ENCODE data around the gene ROS1. TPM values are rescaled to one million over a fixed set of nuclear protein-coding genes. Genes with fewer than 3 reads are reported as not detected.

The ROS1 gene
- total and polyA plus RNA-seq, 10 donors = 0.12 TPM; not detected in 9

DNA sequence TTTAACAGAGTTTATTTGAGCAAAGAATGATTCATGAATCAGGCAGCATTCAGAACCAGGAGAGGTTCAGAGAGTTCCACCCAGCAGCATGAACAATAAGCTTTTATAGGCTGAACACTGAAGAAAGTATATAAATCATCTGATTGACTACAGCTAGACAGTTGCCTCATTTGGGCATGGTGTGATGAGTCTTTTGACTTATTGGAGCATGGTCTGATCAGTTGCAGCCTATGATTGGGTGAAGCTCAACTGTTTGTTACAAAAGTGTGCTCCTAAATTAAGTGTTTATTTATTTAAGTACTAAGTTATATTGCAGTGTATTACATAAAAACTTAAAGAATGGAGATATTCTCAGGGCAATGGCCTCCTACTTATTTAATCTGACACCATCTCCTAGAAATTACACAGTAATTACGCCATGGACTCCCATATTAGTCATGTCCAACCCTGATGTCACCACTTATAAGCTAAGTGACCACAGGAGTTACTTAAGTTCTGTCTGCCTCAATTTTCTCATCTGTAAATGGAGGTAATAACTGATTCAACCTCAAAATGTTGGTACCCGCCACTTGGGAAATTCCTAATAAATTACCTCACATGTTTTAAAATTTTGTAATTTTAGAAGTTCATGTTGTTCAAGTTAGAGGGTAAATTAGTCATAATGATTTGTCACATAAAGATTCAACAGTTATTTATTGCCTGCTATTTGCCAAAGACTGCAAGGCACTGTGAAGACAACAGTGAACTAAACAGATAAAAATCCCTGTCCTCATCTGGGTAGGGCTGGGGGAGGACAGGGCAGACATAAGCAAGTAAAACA, 15.2 kb upstream of the ROS1 start:
- H3K4me3 ChIP-seq = no peak overlapping the region
- H3K27ac ChIP-seq = no peak overlapping the region
- TF ChIP-seq POLR2A (IDR thresholded peaks at IDR 0.05) (no peak), POLR2AphosphoS5 (IDR thresholded peaks at IDR 0.05) (no peak)
- TF ChIP-seq, protein P1, sequence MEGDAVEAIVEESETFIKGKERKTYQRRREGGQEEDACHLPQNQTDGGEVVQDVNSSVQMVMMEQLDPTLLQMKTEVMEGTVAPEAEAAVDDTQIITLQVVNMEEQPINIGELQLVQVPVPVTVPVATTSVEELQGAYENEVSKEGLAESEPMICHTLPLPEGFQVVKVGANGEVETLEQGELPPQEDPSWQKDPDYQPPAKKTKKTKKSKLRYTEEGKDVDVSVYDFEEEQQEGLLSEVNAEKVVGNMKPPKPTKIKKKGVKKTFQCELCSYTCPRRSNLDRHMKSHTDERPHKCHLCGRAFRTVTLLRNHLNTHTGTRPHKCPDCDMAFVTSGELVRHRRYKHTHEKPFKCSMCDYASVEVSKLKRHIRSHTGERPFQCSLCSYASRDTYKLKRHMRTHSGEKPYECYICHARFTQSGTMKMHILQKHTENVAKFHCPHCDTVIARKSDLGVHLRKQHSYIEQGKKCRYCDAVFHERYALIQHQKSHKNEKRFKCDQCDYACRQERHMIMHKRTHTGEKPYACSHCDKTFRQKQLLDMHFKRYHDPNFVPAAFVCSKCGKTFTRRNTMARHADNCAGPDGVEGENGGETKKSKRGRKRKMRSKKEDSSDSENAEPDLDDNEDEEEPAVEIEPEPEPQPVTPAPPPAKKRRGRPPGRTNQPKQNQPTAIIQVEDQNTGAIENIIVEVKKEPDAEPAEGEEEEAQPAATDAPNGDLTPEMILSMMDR (IDR thresholded peaks at IDR 0.05 in 8 of 11, conservative IDR thresholded peaks at IDR 0.05 in 3 of 11) = no peak
- no peaks in the 10 kb centered on the region for H3K9me3 ChIP-seq
- WGBS, 5 donors = 68 to 83% (median 73%) methylated on average over 2 of the region's 2 CpGs
- H3K36me3 ChIP-seq = no peaks in the 10 kb centered on the region
- no peak for DNase-seq
- H3K27me3 ChIP-seq (replicated peaks in 1 of 7) = peaks cover 0 to 29% (median 0%) of the 10 kb centered on the region in 7 donors
- H3K4me1 ChIP-seq = no peaks in the 10 kb centered on the region
- intact Hi-C loops (cut with DNase I; ENCODE audit: low total_unique reads) = no loop called here

DNA sequence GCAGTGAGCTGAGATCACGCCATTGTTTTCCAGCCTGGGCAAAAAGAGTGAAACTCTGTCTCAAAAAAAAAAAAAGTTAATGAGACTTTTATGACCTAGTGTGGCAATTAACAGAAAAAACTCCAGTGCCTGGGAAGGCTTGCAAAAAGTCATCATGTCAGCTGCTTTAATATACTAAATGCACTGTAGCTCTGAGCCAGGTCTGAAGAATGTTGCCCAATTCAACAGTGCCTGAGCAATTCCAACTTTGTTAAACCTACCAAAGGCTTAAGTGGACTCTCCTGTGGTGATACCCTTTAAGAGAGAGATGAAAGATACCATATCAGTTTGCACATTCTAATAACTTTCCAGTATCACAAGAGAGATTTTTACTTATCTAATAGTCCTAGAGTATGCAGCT, 6.5 kb upstream of the ROS1 start:
- 77 to 91% (median 85%) methylated on average over 1 of the region's 1 CpG for WGBS, 5 donors
- Histone ChIP-seq H3K9me3 (no peaks in the 10 kb centered on the region), H3K4me3 (no peak overlapping the region), H3K27me3 (replicated peaks in 1 of 7) (peaks cover 0 to 18% (median 0%) of the 10 kb centered on the region in 7 donors), H3K4me1 (no peaks in the 10 kb centered on the region), H3K27ac (no peak overlapping the region), H3K36me3 (no peaks in the 10 kb centered on the region)
- no peak for DNase-seq
- TF ChIP-seq POLR2AphosphoS5 (IDR thresholded peaks at IDR 0.05) = no peak
- no peak for TF ChIP-seq POLR2A (IDR thresholded peaks at IDR 0.05)
- TF ChIP-seq, protein P1 (IDR thresholded peaks at IDR 0.05 in 8 of 11, conservative IDR thresholded peaks at IDR 0.05 in 3 of 11) = no peak
- intact Hi-C loops (cut with DNase I; ENCODE audit: low total_unique reads) = no loop called here

DNA sequence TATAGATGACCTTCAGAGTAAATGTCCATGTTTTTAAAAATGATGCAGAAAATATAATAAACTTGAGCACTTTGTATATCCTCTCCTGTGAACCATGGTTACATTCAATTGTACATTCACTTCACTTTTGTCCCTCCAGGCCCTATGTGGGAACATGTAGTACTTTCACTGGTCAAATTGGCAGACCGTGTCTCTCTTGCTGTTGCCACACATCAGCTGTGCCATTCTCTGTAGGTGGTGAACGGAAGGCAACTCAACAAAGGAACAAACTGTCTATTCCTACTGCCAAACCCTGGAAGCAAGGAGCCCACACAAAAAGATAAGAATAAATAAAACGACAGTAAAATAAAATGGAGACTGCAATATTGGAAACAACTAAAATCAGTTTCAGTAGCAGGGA, 2.0 kb downstream of the ROS1 start:
- Histone ChIP-seq H3K27me3 (replicated peaks in 1 of 7) (peaks cover 0 to 4% (median 0%) of the 10 kb centered on the region in 7 donors), H3K4me3 (no peak overlapping the region), H3K27ac (no peak overlapping the region), H3K9me3 (no peaks in the 10 kb centered on the region), H3K4me1 (no peaks in the 10 kb centered on the region), H3K36me3 (no peaks in the 10 kb centered on the region)
- intact Hi-C loops (cut with DNase I; ENCODE audit: low total_unique reads) = no loop called here
- no peak for DNase-seq
- TF ChIP-seq, protein P1 (IDR thresholded peaks at IDR 0.05 in 8 of 11, conservative IDR thresholded peaks at IDR 0.05 in 3 of 11) = no peak
- TF ChIP-seq POLR2AphosphoS5 (IDR thresholded peaks at IDR 0.05) (no peak), POLR2A (IDR thresholded peaks at IDR 0.05) (no peak)
- 74 to 85% (median 80%) methylated on average over 3 of the region's 3 CpGs for WGBS, 5 donors

DNA sequence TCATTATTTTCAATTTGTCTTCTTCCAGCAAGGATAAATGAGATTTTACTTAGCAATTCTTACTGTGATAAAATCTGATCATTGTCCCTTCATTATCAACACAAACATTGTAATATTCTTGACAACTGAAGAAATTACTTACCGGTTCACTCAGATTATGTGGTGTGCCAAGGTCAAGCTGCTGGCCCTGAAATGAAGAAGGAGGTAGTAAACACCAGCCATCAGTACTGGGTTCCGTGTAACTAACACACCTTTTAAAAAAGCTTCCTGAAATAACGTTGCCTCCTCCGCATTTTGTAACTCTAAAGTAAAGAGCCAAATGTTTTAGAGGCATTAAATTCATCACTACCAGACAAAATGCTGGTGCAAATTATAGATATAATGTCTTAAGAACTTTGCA, 7.4 kb downstream of the ROS1 start:
- no peaks in the 10 kb centered on the region for H3K4me1 ChIP-seq
- no peak overlapping the region for H3K27ac ChIP-seq
- DNase-seq = no peak
- H3K36me3 ChIP-seq = no peaks in the 10 kb centered on the region
- TF ChIP-seq POLR2AphosphoS5 (IDR thresholded peaks at IDR 0.05) (no peak), POLR2A (IDR thresholded peaks at IDR 0.05) (no peak)
- TF ChIP-seq, protein P1 (IDR thresholded peaks at IDR 0.05 in 8 of 11, conservative IDR thresholded peaks at IDR 0.05 in 3 of 11) = no peak
- H3K9me3 ChIP-seq = no peaks in the 10 kb centered on the region
- peaks cover 0 to 4% (median 0%) of the 10 kb centered on the region in 7 donors for H3K27me3 ChIP-seq (replicated peaks in 1 of 7)
- no peak overlapping the region for H3K4me3 ChIP-seq
- intact Hi-C loops (cut with DNase I; ENCODE audit: low total_unique reads) = no loop called here
- 80 to 84% (median 81%) methylated on average over 4 of the region's 4 CpGs for WGBS, 5 donors
